Endometrial microvascular endothelial cells (primary cell): Measurements from ENCODE around the gene MYCBP2. TPM values are rescaled to one million over a fixed set of nuclear protein-coding genes. Genes with fewer than 3 reads are reported as not detected.
"Not testable (repeated sequence)": the region's sequence is repeated elsewhere in the genome, so short reads cannot be mapped to it uniquely, and the experiment has no call there.

Source experiments
- in situ Hi-C: cut with HindIII; loops from 2 replicates; pipeline ENCODE4 v1.10.0; 2017; ENCODE audit warnings: low sequenced_read_pairs, low pct_unique_long_range_greater_than_20kb; ENCODE audit errors: inconsistent ontology term
- total RNA-seq: library from RNA; depleted of rRNA; stranded (reverse); fragments of >200 nt; gene quantifications from one replicate; pipeline ENCODE4 v1.2.3, GENCODE V29; 2015; ENCODE audit errors: inconsistent ontology term

Gene MYCBP2
- total RNA-seq, 1 donor from 2014 or later: 48.7 TPM

- in situ Hi-C loops: no loop called here
Measured at GRCh38 chr13:77306458-77306857, 20.4 kb downstream of the MYCBP2 start.

GRCh38 chr13:77305266-77305665 is 21.6 kb downstream of the MYCBP2 start:
- in situ Hi-C loops: no loop called here

GRCh38 chr13:77300176-77301037 is 26.5 kb downstream of the MYCBP2 start:
- in situ Hi-C loops: no loop called here

GRCh38 chr13:77299587-77299986 is 27.3 kb downstream of the MYCBP2 start:
- in situ Hi-C loops: no loop called here

- in situ Hi-C loops: no loop called here
Measured at GRCh38 chr13:77298426-77298825, 28.5 kb downstream of the MYCBP2 start.

GRCh38 chr13:77291774-77292173 is 35.1 kb downstream of the MYCBP2 start:
- in situ Hi-C loops: no loop called here

GRCh38 chr13:77290342-77290741 is 36.6 kb downstream of the MYCBP2 start:
- in situ Hi-C loops: no loop called here

GRCh38 chr13:77289851-77290250 is 37.0 kb downstream of the MYCBP2 start:
- in situ Hi-C loops: no loop called here

- in situ Hi-C loops: not testable (repeated sequence)
Measured at GRCh38 chr13:77285632-77286031, 41.3 kb downstream of the MYCBP2 start.

GRCh38 chr13:77285098-77285497 is 41.8 kb downstream of the MYCBP2 start:
- in situ Hi-C loops: no loop called here

- in situ Hi-C loops: no loop called here
Measured at GRCh38 chr13:77274126-77274525, 52.8 kb downstream of the MYCBP2 start.

GRCh38 chr13:77269141-77269540 is 57.8 kb downstream of the MYCBP2 start:
- in situ Hi-C loops: no loop called here

GRCh38 chr13:77267362-77267761 is 59.5 kb downstream of the MYCBP2 start:
- in situ Hi-C loops: no loop called here

GRCh38 chr13:77265336-77265735 is 61.6 kb downstream of the MYCBP2 start:
- in situ Hi-C loops: no loop called here

GRCh38 chr13:77262198-77262597 is 64.7 kb downstream of the MYCBP2 start:
- in situ Hi-C loops: no loop called here

- in situ Hi-C loops: no loop called here
Measured at GRCh38 chr13:77250975-77251374, 75.9 kb downstream of the MYCBP2 start.

GRCh38 chr13:77245224-77245623 is 81.7 kb downstream of the MYCBP2 start:
- in situ Hi-C loops: not testable (repeated sequence)

- in situ Hi-C loops: no loop called here
Measured at GRCh38 chr13:77239312-77239711, 87.6 kb downstream of the MYCBP2 start.

- in situ Hi-C loops: no loop called here
Measured at GRCh38 chr13:77235456-77236022, 91.4 kb downstream of the MYCBP2 start.

GRCh38 chr13:77233159-77233558 is 93.7 kb downstream of the MYCBP2 start:
- in situ Hi-C loops: no loop called here
